Tibial artery (tissue), 4 donors: Measurements from ENCODE around the gene TUBB2B.
"Not testable (repeated sequence)": the region's sequence is repeated elsewhere in the genome, so short reads cannot be mapped to it uniquely, and the experiment has no call there.

Experiments used
- DNase-seq, 2 donors: peaks; one replicate each; pipeline ENCODE4 v3.0.0-alpha.2; 2019
- H3K27ac ChIP-seq, 2 donors: fragments of 200-600 bp; sonication (generic) in 1 of 2; 1 replicate in 1 of 2; 2 replicates in 1 of 2; pipeline ENCODE4 v1.5.1; 2018 to 2019; ENCODE audit warnings: mild to moderate bottlenecking in 1 of 2
- H3K27me3 ChIP-seq, 2 donors: fragments of 200-600 bp; sonication (generic) in 1 of 2; one replicate each; pipeline versions ENCODE4 v1.5.1 to v1.6.0; 2016 to 2019
- H3K36me3 ChIP-seq, 3 donors: fragments of 200-600 bp; sonication (generic) in 2 of 3; one replicate each; pipeline ENCODE4 v1.5.1; 2016 to 2019; ENCODE audit warnings: mild to moderate bottlenecking in 2 of 3
- H3K4me1 ChIP-seq, 4 donors: fragments of 200-600 bp; sonication (generic) in 2 of 4; 1 replicate in 3 of 4; 2 replicates in 1 of 4; pipeline ENCODE4 v1.5.1; 2016 to 2019
- H3K4me3 ChIP-seq, 2 donors: fragments of 200-600 bp; sonication (generic) in 1 of 2; 1 replicate in 1 of 2; 2 replicates in 1 of 2; pipeline ENCODE4 v1.5.1; 2018 to 2019; ENCODE audit warnings: mild to moderate bottlenecking in 2 of 2
- H3K9me3 ChIP-seq, 3 donors: fragments of 200-600 bp; sonication (generic) in 1 of 3; one replicate each; pipeline ENCODE4 v1.5.1; 2016 to 2019
- CTCF ChIP-seq, 2 experiments: fragments of 200-600 bp in 1 of 2; fragments of 450-650 bp in 1 of 2; IDR thresholded peaks; one replicate each; pipeline ENCODE4 v1.5.1; 2017 to 2019; ENCODE audit warnings: antibody characterized with exemption in 2 of 2, mild to moderate bottlenecking in 1 of 2, moderate library complexity in 1 of 2
- intact Hi-C: fragments of 100-400 bp; cut with DNase I; formaldehyde crosslinking; loops from one replicate; pipeline ENCODE4 v1.15.0; 2023; ENCODE audit warnings: low total_unique reads

The TUBB2B gene

GRCh38 chr6:3188262-3188661 lies 39.2 kb downstream of the TUBB2B start:
- Histone ChIP-seq H3K4me3 (no peak overlapping the region), H3K36me3 (no peaks in the 10 kb centered on the region), H3K27ac (no peak overlapping the region), H3K9me3 (no peaks in the 10 kb centered on the region), H3K4me1 (no peaks in the 10 kb centered on the region), H3K27me3 (no peaks in the 10 kb centered on the region)
- no peak for TF ChIP-seq CTCF (IDR thresholded peaks at IDR 0.05)
- no peak for DNase-seq
- intact Hi-C loops, result no loop called here

- Histone ChIP-seq H3K4me1 (no peaks in the 10 kb centered on the region), H3K36me3 (no peaks in the 10 kb centered on the region), H3K9me3 (no peaks in the 10 kb centered on the region), H3K4me3 (no peak overlapping the region), H3K27ac (no peak overlapping the region), H3K27me3 (no peaks in the 10 kb centered on the region)
- no peak for TF ChIP-seq CTCF (IDR thresholded peaks at IDR 0.05)
- intact Hi-C loops, result no loop called here
- no peak for DNase-seq
These were observed 40.5 kb downstream of the TUBB2B start for GRCh38 chr6:3186974-3187382.

- no peak for TF ChIP-seq CTCF (IDR thresholded peaks at IDR 0.05)
- no peaks in the 10 kb centered on the region for H3K36me3 ChIP-seq
- no peak overlapping the region for H3K4me3 ChIP-seq
- no peaks in the 10 kb centered on the region for H3K9me3 ChIP-seq
- peaks cover 0 to 4% of the 10 kb centered on the region in 2 donors for H3K27me3 ChIP-seq
- intact Hi-C loops, result no loop called here
- no peaks in the 10 kb centered on the region for H3K4me1 ChIP-seq
- no peak for DNase-seq
- H3K27ac ChIP-seq, result no peak overlapping the region
These were observed 44.4 kb downstream of the TUBB2B start for GRCh38 chr6:3183066-3183465.

GRCh38 chr6:3181105-3181504 lies 46.3 kb downstream of the TUBB2B start:
- H3K4me1 ChIP-seq, result no peaks in the 10 kb centered on the region
- H3K4me3 ChIP-seq, result no peak overlapping the region
- peaks cover 0 to 4% of the 10 kb centered on the region in 2 donors for H3K27me3 ChIP-seq
- TF ChIP-seq CTCF (IDR thresholded peaks at IDR 0.05), result no peak
- H3K9me3 ChIP-seq, result no peaks in the 10 kb centered on the region
- no peak overlapping the region for H3K27ac ChIP-seq
- DNase-seq, result no peak
- intact Hi-C loops, result no loop called here
- H3K36me3 ChIP-seq, result no peaks in the 10 kb centered on the region

GRCh38 chr6:3179945-3180344 lies 47.5 kb downstream of the TUBB2B start:
- H3K9me3 ChIP-seq, intact Hi-C loops, H3K36me3 ChIP-seq, H3K4me1 ChIP-seq, DNase-seq, H3K27me3 ChIP-seq, H3K27ac ChIP-seq: not testable (repeated sequence)
- peak overlapping the region in 1 of 2 donors; percentile 28 for H3K4me3 ChIP-seq

GRCh38 chr6:3178666-3179065 lies 48.8 kb downstream of the TUBB2B start:
- H3K36me3 ChIP-seq, intact Hi-C loops, H3K27me3 ChIP-seq, H3K4me3 ChIP-seq, DNase-seq, H3K9me3 ChIP-seq, H3K27ac ChIP-seq, H3K4me1 ChIP-seq: not testable (repeated sequence)
